Fibroblast of lung (primary cell): ENCODE measurements around the gene TTC24. TPM values are rescaled to one million over a fixed set of nuclear protein-coding genes. Genes with fewer than 3 reads are reported as not detected.
A peak's percentile ranks its signal among the peaks of the same experiment; 100 is the strongest.

Source experiments
- DNase-seq, 2 donors: peaks; one replicate each; pipeline versions ENCODE4 v3.0.0 to v3.0.0-alpha.2; 2010; ENCODE audit warnings: low read depth in 2 of 2
- H2AFZ ChIP-seq: 2 replicates; pipeline ENCODE4 v1.5.1; 2012; ENCODE audit warnings: low read length, control low read depth, inconsistent platforms
- H3K27ac ChIP-seq: 2 replicates; pipeline ENCODE4 v1.5.1; 2011; ENCODE audit warnings: low read length, control low read depth; ENCODE audit not compliant: insufficient read depth
- H3K27me3 ChIP-seq: 2 replicates; pipeline ENCODE4 v1.5.1; 2011; ENCODE audit warnings: mild to moderate bottlenecking, low read length; ENCODE audit not compliant: control insufficient read depth, insufficient read depth
- H3K36me3 ChIP-seq: 2 replicates; pipeline ENCODE4 v1.5.1; 2011; ENCODE audit warnings: low read length; ENCODE audit not compliant: control insufficient read depth, insufficient read depth
- H3K4me1 ChIP-seq: 2 replicates; pipeline ENCODE4 v1.5.1; 2011; ENCODE audit warnings: low read length; ENCODE audit not compliant: control insufficient read depth, insufficient read depth; ENCODE audit errors: extremely low read depth
- H3K4me2 ChIP-seq: 2 replicates; pipeline ENCODE4 v1.5.1; 2011; ENCODE audit warnings: low read length, control low read depth; ENCODE audit not compliant: insufficient read depth; ENCODE audit errors: extremely low read depth
- H3K4me3 ChIP-seq, 4 experiments: fragments of 200-600 bp in 1 of 4; sonication (generic) in 1 of 4; replicated peaks in 1 of 4; 2 replicates each; pipeline ENCODE4 v1.5.1; 2011 to 2016; ENCODE audit warnings: low read length in 4 of 4, low read depth in 3 of 4, mild to moderate bottlenecking in 3 of 4, control low read depth in 2 of 4, inconsistent platforms in 1 of 4, mixed read lengths in 1 of 4; ENCODE audit not compliant: insufficient read depth in 1 of 4; ENCODE audit errors: control extremely low read depth in 1 of 4
- H3K79me2 ChIP-seq: 2 replicates; pipeline ENCODE4 v1.5.1; 2012; ENCODE audit warnings: mild to moderate bottlenecking, low read length, inconsistent platforms; ENCODE audit not compliant: control insufficient read depth, insufficient read depth
- H3K9ac ChIP-seq: 2 replicates; pipeline ENCODE4 v1.5.1; 2011; ENCODE audit warnings: mild to moderate bottlenecking, low read length, control low read depth; ENCODE audit not compliant: insufficient read depth
- H3K9me3 ChIP-seq: 2 replicates; pipeline ENCODE4 v1.5.1; 2012; ENCODE audit warnings: low read depth, low read length; ENCODE audit not compliant: control insufficient read depth, insufficient read depth
- H4K20me1 ChIP-seq: 2 replicates; pipeline ENCODE4 v1.5.1; 2011; ENCODE audit warnings: low read length; ENCODE audit not compliant: control insufficient read depth, insufficient read depth; ENCODE audit errors: extremely low read depth
- EZH2 ChIP-seq: IDR thresholded peaks from 2 replicates; pipeline ENCODE4 v1.5.1; 2012; ENCODE audit warnings: low read length, control low read depth, mild to moderate bottlenecking; ENCODE audit errors: missing control alignments
- polyA plus RNA-seq, 2 donors: library from polyadenylated mRNA; depleted of rRNA in 1 of 2; stranded (reverse) in 1 of 2; unstranded in 1 of 2; fragments of >200 nt; gene quantifications; 2 replicates each; pipeline ENCODE4 v1.2.1, GENCODE V29; 2011 to 2012; ENCODE audit warnings: missing spikeins in 1 of 2
- total RNA-seq: library from RNA; depleted of rRNA; stranded (reverse); fragments of >200 nt; gene quantifications from 2 replicates; pipeline ENCODE4 v1.2.1, GENCODE V29; 2014
- TF ChIP-seq, protein P1 (sequence below), 2 donors: IDR thresholded peaks in 1 of 2; conservative IDR thresholded peaks in 1 of 2; 1 replicate in 1 of 2; 2 replicates in 1 of 2; pipeline ENCODE4 v1.5.1; 2011 to 2012; ENCODE audit warnings: low read length in 2 of 2, control low read depth in 1 of 2, inconsistent platforms in 1 of 2, low read depth in 1 of 2, mild to moderate bottlenecking in 1 of 2

Gene TTC24
- total and polyA plus RNA-seq, 2 donors (not counting 1 experiment from before 2014, with no cell fraction given), result not detected

DNA sequence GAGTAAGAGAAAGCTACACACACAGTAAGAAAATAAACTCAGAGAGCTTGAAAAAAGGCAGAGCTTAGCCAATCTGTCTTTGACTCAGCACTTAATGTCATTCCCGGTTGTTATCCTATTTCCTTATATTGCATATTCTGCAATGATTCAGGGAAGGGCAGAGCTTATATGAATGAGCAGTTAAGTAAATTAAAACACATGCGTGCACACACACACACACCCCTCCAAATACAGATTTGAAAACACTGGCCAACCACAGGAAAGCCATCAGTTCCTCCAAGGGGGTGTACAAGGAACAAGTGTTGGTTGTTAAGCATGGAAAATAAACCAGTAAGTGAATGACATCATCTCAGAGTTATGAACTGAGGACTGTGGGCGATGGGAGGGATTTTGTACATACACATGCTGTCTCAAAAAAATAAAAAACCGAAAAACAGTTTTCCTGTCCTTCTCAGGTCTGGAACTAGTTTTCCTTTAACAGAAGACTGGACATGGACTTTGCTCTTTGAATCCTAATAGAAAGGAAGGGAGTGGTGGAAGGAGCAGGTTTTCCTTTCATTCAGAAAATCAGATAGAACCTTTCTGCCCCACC is 8.2 kb upstream of the TTC24 start:
- peak overlapping the region; percentile 67 to 93 (median 86) for H3K4me3 ChIP-seq
- TF ChIP-seq EZH2, result no peak
- TF ChIP-seq, protein P1, sequence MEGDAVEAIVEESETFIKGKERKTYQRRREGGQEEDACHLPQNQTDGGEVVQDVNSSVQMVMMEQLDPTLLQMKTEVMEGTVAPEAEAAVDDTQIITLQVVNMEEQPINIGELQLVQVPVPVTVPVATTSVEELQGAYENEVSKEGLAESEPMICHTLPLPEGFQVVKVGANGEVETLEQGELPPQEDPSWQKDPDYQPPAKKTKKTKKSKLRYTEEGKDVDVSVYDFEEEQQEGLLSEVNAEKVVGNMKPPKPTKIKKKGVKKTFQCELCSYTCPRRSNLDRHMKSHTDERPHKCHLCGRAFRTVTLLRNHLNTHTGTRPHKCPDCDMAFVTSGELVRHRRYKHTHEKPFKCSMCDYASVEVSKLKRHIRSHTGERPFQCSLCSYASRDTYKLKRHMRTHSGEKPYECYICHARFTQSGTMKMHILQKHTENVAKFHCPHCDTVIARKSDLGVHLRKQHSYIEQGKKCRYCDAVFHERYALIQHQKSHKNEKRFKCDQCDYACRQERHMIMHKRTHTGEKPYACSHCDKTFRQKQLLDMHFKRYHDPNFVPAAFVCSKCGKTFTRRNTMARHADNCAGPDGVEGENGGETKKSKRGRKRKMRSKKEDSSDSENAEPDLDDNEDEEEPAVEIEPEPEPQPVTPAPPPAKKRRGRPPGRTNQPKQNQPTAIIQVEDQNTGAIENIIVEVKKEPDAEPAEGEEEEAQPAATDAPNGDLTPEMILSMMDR (conservative IDR thresholded peaks at IDR 0.05 in 1 of 2, IDR thresholded peaks at IDR 0.05 in 1 of 2; ENCODE audit: low read depth in 1 of 2, low read length in 2 of 2), result no peak
- peaks cover 6% of the 10 kb centered on the region for H3K27me3 ChIP-seq
- H3K4me1 ChIP-seq, result peaks cover 10% of the 10 kb centered on the region
- peak overlapping the region; percentile 97 for H3K4me2 ChIP-seq
- peaks cover 22% of the 10 kb centered on the region for H3K79me2 ChIP-seq
- no peaks in the 10 kb centered on the region for H3K9me3 ChIP-seq
- peak; percentile 92 to 93 for DNase-seq
- H3K9ac ChIP-seq, result peak overlapping the region; percentile 76
- H3K27ac ChIP-seq, result peak overlapping the region; percentile 92
- no peak overlapping the region for H2AFZ ChIP-seq
- H4K20me1 ChIP-seq, result no peaks in the 10 kb centered on the region
- peaks cover 3% of the 10 kb centered on the region for H3K36me3 ChIP-seq

DNA sequence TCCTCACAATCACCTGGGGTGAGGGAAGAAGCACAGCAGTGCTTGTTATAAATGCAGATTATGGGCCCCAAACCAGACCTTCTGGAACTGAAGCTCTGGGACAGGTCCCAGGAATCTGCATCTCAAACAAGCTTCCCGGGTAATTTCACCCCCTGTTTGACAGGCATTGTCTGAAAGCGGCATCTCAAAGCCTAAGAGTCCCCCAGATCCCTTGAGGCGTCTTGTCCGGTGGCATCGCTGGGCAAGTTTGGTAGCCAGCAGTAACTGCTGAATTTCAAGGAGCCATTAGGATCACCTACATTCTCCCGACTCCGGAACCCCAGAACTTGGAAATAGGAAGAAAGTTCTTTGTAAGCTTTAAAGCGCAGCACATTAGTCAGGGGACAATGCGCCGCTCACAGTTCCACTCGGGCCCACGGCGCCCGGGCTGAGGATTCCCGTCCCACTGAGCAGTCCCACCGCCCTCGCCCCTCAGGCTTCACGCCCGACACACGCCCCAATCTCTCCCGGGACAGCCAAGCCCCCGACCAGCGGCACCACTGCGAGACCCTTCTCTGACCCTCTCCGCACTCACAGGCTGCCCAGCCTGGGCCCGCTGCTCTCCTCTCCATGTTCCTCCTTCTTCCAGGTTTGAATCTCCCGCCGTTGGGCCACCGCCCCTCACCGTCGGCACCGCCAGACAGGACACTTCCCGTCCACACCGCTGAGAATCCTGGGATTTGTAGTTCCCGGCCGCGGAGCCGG is 7.4 kb upstream of the TTC24 start, which contains the start of gene IQGAP3:
IQGAP3 (minus strand) TSS at position 647 of the 744 bp plus-strand sequence; CDS start at position 611, 36 bp downstream.
- Histone ChIP-seq H3K4me1 (peaks cover 10% of the 10 kb centered on the region), H4K20me1 (no peaks in the 10 kb centered on the region), H3K9me3 (no peaks in the 10 kb centered on the region), H3K79me2 (peaks cover 22% of the 10 kb centered on the region), H3K9ac (peak within 1 kb of the TSS; percentile 76), H2AFZ (peak within 1 kb of the TSS; percentile 69), H3K4me3 (peak within 1 kb of the TSS; percentile 67 to 93 (median 86)), H3K27me3 (peaks cover 6% of the 10 kb centered on the region), H3K27ac (peak within 1 kb of the TSS; percentile 92), H3K4me2 (peak within 1 kb of the TSS; percentile 97), H3K36me3 (no peaks in the 10 kb centered on the region)
- peak; percentile 72 to 79 for DNase-seq
- TF ChIP-seq EZH2, result no peak
- TF ChIP-seq, protein P1 (conservative IDR thresholded peaks at IDR 0.05 in 1 of 2, IDR thresholded peaks at IDR 0.05 in 1 of 2; ENCODE audit: low read depth in 1 of 2, low read length in 2 of 2), result no peak

DNA sequence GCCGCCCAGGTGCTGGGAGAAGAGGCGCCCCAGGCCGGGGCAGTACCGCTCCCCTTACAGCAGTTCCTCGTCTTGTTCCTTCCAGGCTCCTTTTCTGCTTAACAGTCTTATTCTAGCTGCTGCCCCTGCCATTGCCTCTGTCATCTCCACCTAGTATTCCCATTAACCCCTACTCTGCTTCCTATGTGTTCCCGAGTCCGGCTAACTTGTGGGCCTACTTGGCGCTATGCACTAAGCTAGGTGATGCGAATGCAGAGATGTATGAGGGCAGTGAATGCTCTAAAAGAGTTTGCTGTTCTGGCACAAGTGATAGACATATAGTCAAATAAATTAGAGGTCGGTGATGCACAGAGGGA is 6.9 kb upstream of the TTC24 start:
- H3K4me3 ChIP-seq, result peak overlapping the region; percentile 67 to 93 (median 86)
- no peak overlapping the region for H3K9ac ChIP-seq
- peaks cover 6% of the 10 kb centered on the region for H3K27me3 ChIP-seq
- no peaks in the 10 kb centered on the region for H3K36me3 ChIP-seq
- peaks cover 22% of the 10 kb centered on the region for H3K79me2 ChIP-seq
- TF ChIP-seq EZH2, result no peak
- TF ChIP-seq, protein P1 (conservative IDR thresholded peaks at IDR 0.05 in 1 of 2, IDR thresholded peaks at IDR 0.05 in 1 of 2; ENCODE audit: low read depth in 1 of 2, low read length in 2 of 2), result no peak
- peak overlapping the region; percentile 97 for H3K4me2 ChIP-seq
- no peaks in the 10 kb centered on the region for H3K9me3 ChIP-seq
- no peak overlapping the region for H3K27ac ChIP-seq
- H3K4me1 ChIP-seq, result peaks cover 10% of the 10 kb centered on the region
- H2AFZ ChIP-seq, result no peak overlapping the region
- no peaks in the 10 kb centered on the region for H4K20me1 ChIP-seq
- no peak for DNase-seq
